Stomach smooth muscle (tissue), 2 donors: Measurements from ENCODE around the gene ZFAND3.
A peak's percentile ranks its signal among the peaks of the same experiment; 100 is the strongest.

Source experiments
- H3K27ac ChIP-seq: one replicate; pipeline ENCODE4 v1.7.0; 2013; ENCODE audit warnings: mild to moderate bottlenecking, low read length, inconsistent platforms
- H3K27me3 ChIP-seq, 2 donors: one replicate each; pipeline ENCODE4 v1.7.0; 2013; ENCODE audit warnings: low read length in 2 of 2; ENCODE audit not compliant: insufficient read depth in 2 of 2, control insufficient read depth in 1 of 2
- H3K36me3 ChIP-seq, 2 donors: one replicate each; pipeline ENCODE4 v1.7.0; 2013; ENCODE audit warnings: low read length in 2 of 2; ENCODE audit not compliant: control insufficient read depth in 2 of 2, insufficient read depth in 2 of 2
- H3K4me1 ChIP-seq: one replicate; pipeline ENCODE4 v1.7.0; 2013; ENCODE audit warnings: low read length; ENCODE audit not compliant: control insufficient read depth, insufficient read depth
- H3K4me3 ChIP-seq, 2 donors: one replicate each; pipeline ENCODE4 v1.7.0; 2013; ENCODE audit warnings: low read length in 2 of 2
- H3K9ac ChIP-seq, 2 donors: one replicate each; pipeline ENCODE4 v1.7.0; 2013; ENCODE audit warnings: low read length in 2 of 2, mild to moderate bottlenecking in 1 of 2
- H3K9me3 ChIP-seq, 2 donors: one replicate each; pipeline ENCODE4 v1.7.0; 2013; ENCODE audit warnings: low read length in 2 of 2; ENCODE audit not compliant: control insufficient read depth in 2 of 2
- donor health status: healthy.
- donor health status: Pancreatic carcinoma.

ZFAND3 gene, protein sequence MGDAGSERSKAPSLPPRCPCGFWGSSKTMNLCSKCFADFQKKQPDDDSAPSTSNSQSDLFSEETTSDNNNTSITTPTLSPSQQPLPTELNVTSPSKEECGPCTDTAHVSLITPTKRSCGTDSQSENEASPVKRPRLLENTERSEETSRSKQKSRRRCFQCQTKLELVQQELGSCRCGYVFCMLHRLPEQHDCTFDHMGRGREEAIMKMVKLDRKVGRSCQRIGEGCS

DNA sequence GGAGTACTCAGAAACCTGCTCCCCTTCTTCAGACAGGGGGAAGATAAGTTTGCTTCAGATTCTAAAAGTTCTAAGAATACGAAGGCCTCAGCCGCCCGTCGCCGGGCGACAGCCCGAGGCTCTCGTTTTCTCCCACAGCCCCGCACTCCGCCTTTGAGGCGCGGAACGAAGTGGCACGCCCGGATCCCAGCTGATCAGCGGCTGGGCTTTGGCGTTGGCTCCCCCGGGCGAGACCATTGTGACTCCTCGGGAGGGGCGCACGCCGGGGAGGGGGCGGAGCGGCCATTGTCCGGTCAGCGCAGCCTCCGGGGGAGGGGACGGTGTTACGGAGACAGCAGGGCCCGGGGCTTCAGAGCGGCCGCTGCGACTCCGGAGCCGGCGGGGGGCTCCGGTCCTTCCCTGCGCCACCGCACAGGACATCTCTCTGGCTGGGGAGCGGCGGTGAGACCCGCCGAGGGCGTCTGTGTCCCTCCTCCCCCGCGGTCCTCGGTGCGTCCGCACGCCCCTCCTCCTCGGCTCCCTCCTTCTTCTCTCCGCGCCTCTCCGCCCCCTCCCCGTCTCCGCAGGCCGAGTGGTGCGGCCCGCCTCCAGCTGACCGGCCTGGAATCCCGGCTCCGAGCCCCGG, at the start of gene ZFAND3:
Gene ZFAND3, plus strand, starts transcription at position 551 of the 625 bp plus-strand sequence. CDS start 219 bp downstream, outside the sequence.
- Histone ChIP-seq H3K27me3 (no peaks in the 10 kb centered on the region), H3K36me3 (no peaks in the 10 kb centered on the region), H3K4me3 (peak within 1 kb of the TSS; percentile 82 to 90), H3K9ac (peak within 1 kb of the TSS; percentile 84 to 95), H3K27ac (peak within 1 kb of the TSS; percentile 96), H3K4me1 (peaks cover 19% of the 10 kb centered on the region), H3K9me3 (no peaks in the 10 kb centered on the region)

DNA sequence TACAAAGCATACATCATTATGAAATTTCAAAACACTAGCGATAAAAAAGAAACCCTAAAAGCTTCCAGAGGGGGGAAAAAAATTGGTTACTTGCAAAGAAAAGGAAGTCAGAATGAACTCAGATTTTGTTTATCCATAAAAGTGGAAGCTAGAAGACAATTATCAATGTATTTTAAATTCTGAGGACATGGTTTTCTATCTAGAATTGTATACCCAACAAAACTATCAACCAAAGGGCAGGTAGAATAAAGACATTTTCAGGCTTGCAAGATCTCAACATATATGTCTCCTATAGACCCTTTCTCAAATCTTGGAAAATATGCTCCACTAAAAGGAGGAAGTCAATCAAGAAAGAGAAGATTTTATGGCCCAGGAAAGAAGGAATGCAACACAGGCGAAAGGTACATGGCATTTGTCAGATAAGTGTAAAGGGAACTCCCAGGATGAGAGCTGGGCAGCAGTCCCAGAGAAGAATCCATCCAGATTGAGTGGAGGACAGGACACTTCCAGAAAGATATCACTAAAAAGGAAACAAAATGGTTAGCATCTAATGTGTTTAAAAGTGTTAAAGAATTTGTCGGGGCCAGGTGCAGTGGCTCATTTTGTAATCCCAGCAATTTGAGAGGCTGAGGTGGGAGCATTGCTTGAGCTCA, 45.4 kb upstream of the ZFAND3 start:
- H3K27ac ChIP-seq = no peak overlapping the region
- H3K9ac ChIP-seq = no peak overlapping the region
- no peaks in the 10 kb centered on the region for H3K36me3 ChIP-seq
- no peaks in the 10 kb centered on the region for H3K4me1 ChIP-seq
- H3K4me3 ChIP-seq = no peak overlapping the region
- H3K27me3 ChIP-seq = no peaks in the 10 kb centered on the region
- H3K9me3 ChIP-seq = no peaks in the 10 kb centered on the region

DNA sequence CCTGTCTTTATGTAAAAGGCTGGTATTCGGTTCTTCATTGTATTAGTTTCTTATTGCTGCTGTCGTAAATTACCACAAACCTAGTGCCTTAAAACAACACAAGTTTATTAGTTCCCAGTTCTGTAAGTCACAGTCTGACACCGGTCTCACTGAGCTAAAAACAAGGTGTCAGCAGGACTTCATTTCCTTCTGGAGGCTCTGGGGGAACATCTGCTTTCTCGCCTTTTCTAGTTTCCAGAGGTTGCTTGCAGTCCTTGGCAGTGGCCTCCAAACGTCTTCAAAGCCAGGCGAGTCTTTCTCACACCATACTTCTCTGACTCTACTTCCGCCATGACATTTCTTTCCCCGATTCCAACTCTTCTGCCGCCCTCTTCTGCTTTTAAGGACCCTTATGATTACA, 43.0 kb upstream of the ZFAND3 start:
- Histone ChIP-seq H3K36me3 (no peaks in the 10 kb centered on the region), H3K4me1 (no peaks in the 10 kb centered on the region), H3K9ac (no peak overlapping the region), H3K9me3 (no peaks in the 10 kb centered on the region), H3K27ac (no peak overlapping the region), H3K27me3 (no peaks in the 10 kb centered on the region), H3K4me3 (no peak overlapping the region)

DNA sequence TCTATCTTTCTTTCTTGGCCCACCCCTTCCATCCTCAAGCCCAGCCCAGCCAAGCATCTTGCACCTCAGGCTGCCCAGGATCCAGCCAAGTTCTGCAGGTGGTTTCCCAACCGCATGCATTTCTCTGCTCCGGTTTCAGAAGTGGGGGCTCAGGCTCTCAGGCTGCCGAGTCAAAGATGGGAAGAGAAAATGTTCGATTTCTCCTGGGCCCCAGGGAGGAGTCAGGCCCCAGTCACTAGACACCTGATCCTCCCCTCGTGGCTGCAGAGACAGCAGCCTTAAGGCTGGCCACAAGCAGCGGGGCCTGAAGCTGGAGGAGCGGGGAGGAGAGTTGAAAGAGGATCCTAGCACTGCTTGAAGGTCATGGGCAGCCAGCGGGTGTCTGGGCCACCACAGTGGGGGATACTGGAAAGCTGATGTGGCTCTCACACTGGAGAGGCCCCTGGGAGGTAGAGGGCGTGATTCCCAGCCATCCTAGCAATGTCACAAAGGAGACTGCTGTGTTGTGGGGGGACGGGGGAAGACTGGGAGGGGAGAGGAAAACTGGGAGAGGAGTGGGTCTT, 42.2 kb upstream of the ZFAND3 start:
- Histone ChIP-seq H3K27ac (no peak overlapping the region), H3K9ac (no peak overlapping the region), H3K9me3 (no peaks in the 10 kb centered on the region), H3K27me3 (no peaks in the 10 kb centered on the region), H3K4me3 (no peak overlapping the region), H3K36me3 (no peaks in the 10 kb centered on the region), H3K4me1 (no peaks in the 10 kb centered on the region)

DNA sequence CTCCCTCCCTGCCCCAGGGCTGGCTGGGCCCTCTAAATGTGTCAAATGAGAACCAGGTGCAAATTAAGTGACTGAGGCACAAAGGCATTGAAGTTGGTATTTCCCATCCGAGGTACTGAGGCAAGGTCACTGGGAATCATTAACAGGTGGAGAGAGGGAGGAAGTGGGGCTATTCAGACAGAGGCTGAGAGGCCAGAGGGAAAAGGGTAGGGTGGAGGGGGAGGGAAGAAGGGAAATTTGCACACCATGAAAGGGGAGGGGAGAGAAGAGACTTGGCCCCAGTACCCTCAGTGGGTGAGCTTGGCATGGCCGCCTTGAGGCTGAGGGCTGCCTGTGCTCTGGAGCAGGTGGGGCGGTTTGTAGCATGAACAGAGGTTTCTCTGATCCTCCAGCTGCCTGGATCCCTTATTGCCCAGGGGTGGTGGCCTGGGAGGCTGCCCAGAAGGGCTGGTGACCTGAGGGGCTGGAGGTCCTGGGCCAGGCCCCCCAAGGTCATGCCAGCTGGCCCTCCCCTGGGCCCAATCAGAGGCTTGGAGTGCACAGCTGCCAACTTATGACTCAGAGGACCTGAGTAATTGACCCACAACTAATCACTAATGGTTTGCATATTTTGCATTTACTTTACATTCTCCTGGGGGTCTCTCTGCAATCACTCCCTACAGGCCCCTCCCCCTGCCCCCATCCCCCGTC, 40.3 kb upstream of the ZFAND3 start:
- H3K27ac ChIP-seq = no peak overlapping the region
- H3K4me1 ChIP-seq = peaks cover 12% of the 10 kb centered on the region
- no peak overlapping the region for H3K4me3 ChIP-seq

DNA sequence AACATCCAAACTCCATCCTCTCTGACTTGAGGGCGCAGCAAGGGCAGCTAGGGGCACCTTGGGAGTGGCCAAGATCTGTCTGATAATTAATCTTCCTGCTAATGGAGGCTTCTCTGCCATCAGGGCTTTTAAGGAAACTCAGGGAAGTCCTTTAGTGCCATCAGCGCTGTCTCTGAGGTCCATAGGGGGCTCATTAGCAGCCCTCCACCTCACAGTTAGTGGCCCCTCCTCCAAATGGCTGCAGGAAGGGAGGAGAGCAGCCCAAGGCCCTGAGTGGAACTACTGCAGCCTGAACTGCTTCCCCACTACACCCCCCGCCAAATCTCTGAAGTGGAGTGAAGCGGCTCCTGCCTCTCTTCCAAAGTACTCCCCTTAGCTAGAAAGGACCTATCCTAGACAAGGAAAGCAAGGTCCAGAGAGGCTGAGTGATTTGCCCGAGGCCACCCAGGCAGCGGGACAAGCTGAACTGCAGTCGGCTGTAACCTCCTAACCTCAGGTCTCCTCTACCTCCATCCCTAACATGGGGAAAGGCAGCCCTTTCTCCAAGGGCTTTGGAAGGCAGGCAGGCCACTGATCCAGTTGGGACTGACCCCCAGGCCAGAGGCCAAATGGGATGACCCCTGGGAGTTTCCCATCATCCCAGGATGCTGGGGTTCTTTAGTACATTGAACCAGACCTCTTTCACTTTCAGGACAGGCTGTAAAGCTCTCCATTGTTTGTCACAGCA, 39.5 kb upstream of the ZFAND3 start:
- no peak overlapping the region for H3K4me3 ChIP-seq
- peaks cover 17% of the 10 kb centered on the region for H3K4me1 ChIP-seq
- H3K9ac ChIP-seq = no peak overlapping the region
- H3K27ac ChIP-seq = no peak overlapping the region
- no peaks in the 10 kb centered on the region for H3K36me3 ChIP-seq
- H3K9me3 ChIP-seq = no peaks in the 10 kb centered on the region
- H3K27me3 ChIP-seq = no peaks in the 10 kb centered on the region

More for the DNA sequence above, 40.3 kb upstream of the ZFAND3 start:
- H3K9ac ChIP-seq = no peak overlapping the region
- H3K27me3 ChIP-seq = no peaks in the 10 kb centered on the region
- no peaks in the 10 kb centered on the region for H3K36me3 ChIP-seq
- H3K9me3 ChIP-seq = no peaks in the 10 kb centered on the region

DNA sequence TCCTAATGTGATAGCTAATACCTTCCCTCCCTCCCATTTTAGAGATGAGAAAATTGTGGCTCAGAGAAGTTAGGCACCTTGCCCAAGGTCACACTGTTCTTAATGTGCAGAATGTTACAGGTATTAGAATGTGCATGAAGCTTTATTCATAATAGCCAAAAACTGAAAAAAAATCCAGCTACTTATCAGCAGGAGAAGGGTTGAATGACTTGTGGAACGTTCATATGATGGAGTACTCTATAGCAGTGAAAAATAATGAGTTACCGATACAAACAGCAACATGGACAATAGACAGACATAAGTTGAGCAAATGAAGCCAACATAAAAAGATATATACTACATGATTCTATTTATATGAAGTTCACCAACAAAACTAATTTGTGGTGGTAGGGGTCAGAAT, 37.7 kb upstream of the ZFAND3 start:
- H3K4me1 ChIP-seq = peaks cover 17% of the 10 kb centered on the region
- H3K27ac ChIP-seq = no peak overlapping the region
- no peaks in the 10 kb centered on the region for H3K9me3 ChIP-seq
- no peaks in the 10 kb centered on the region for H3K36me3 ChIP-seq
- no peaks in the 10 kb centered on the region for H3K27me3 ChIP-seq
- H3K9ac ChIP-seq = no peak overlapping the region
- no peak overlapping the region for H3K4me3 ChIP-seq

DNA sequence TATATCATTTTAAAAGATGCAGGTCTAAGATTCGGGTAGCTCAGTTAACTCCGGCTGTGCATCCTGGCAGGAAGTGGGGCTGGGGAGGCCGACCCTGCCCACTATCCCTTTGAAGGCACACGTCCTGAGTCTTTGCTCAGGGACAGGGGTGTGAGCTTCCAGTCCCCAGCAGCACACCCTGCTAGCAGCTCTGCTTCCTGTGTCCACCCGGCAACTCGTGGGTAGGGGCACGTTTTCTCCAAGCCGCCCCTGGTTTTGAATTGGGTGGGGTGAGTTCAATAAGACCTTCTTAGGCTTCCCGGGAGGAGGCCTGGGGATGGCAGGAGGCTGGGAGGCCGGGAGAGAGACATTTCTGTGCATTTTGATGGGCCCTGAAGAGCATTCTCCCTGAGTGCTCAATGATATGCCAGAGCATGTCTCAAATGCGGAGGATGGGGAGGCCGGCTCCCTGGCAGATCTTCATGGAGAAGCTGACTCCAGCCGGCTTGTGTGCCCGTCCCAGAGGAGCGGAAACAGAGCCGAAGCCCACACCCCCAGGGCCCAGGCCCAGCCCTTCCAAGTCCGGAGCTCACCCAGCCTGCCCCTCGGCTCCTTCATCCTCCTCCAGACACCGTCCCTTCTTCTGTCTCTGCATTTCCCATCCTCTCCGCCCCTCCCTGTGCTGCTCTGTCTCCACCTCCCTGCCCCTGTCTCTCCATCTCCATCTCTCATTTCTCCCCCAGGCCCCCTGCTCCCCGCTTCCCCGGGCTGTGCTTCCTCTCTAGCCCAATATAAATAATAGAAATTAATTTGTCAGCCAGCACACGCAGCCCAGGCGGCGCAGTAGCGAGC, 36.3 kb upstream of the ZFAND3 start:
- Histone ChIP-seq H3K9ac (peak overlapping the region; percentile 76 to 78), H3K4me1 (peaks cover 17% of the 10 kb centered on the region), H3K27me3 (no peaks in the 10 kb centered on the region), H3K36me3 (no peaks in the 10 kb centered on the region), H3K9me3 (no peaks in the 10 kb centered on the region), H3K4me3 (peak overlapping the region; percentile 70 to 83), H3K27ac (peak overlapping the region; percentile 69)

DNA sequence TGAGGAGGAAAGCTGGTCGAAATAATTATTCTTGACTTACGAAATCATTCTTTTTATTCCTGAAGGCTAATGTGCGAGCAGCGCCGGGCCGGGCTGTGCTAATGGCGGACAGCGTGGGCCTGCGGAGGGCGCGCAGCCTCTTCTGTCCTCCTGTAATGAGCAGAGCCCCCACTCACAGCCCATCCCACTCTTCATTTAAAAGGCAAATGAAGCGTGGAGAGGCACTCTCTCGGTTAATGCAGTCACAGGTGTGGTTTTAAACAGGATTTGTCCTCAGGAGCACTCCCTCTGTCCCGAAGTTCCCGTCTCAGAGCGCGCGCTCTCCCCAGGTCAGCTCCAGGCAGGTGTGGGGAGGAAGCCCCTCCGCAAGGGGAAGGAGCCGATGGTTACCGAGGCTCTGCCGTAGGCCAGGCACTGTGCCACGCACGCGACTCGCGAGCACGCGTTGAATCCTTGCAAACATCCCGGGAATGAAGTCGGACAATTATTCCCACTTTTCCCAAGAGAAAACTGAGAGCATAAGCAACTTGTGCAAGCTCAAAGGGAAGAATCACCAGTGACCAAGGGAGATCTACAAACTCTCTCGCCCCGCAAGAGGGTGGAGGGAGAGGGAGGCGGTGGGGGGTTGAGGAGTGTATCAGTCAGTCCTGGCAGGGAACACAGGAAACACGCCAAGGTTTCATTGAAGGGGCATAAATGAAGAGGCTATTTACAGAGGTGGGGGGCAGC, 35.5 kb upstream of the ZFAND3 start:
- Histone ChIP-seq H3K9ac (peak overlapping the region; percentile 76 to 78), H3K4me1 (peaks cover 17% of the 10 kb centered on the region), H3K9me3 (no peaks in the 10 kb centered on the region), H3K27ac (peak overlapping the region; percentile 69), H3K27me3 (no peaks in the 10 kb centered on the region), H3K36me3 (no peaks in the 10 kb centered on the region), H3K4me3 (peak overlapping the region; percentile 70 to 83)
